Measurements from ENCODE around the gene MSL1.

DNA sequence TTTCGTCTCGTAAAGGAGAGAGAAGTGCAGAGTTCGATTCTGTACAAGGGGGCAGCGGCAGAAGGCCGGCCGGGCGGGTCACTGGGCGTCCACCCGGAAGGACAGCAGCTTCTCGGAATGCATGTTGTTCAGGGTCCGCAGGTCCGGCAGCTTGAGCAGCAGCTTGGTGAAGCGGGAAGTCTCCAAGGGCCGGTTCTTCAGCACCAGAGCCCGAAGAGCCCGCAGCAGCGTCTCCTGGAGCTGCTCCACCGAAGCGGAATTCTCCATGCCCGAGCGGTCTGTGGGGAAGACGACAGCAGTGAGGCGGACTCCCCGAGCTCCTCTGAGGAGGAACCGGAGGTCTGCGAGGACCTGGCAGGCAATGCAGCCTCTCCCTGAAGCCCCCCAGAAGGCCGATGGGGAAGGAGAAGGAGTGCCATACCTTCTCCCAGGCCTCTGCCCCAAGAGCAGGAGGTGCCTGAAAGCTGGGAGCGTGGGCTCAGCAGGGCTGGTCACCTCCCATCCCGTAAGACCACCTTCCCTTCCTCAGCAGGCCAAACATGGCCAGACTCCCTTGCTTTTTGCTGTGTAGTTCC lies 28.7 kb upstream of the MSL1 start:
- TF ChIP-seq, protein P1, sequence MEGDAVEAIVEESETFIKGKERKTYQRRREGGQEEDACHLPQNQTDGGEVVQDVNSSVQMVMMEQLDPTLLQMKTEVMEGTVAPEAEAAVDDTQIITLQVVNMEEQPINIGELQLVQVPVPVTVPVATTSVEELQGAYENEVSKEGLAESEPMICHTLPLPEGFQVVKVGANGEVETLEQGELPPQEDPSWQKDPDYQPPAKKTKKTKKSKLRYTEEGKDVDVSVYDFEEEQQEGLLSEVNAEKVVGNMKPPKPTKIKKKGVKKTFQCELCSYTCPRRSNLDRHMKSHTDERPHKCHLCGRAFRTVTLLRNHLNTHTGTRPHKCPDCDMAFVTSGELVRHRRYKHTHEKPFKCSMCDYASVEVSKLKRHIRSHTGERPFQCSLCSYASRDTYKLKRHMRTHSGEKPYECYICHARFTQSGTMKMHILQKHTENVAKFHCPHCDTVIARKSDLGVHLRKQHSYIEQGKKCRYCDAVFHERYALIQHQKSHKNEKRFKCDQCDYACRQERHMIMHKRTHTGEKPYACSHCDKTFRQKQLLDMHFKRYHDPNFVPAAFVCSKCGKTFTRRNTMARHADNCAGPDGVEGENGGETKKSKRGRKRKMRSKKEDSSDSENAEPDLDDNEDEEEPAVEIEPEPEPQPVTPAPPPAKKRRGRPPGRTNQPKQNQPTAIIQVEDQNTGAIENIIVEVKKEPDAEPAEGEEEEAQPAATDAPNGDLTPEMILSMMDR (IDR thresholded peaks at IDR 0.05): no peak
- TF ChIP-seq, protein P2, sequence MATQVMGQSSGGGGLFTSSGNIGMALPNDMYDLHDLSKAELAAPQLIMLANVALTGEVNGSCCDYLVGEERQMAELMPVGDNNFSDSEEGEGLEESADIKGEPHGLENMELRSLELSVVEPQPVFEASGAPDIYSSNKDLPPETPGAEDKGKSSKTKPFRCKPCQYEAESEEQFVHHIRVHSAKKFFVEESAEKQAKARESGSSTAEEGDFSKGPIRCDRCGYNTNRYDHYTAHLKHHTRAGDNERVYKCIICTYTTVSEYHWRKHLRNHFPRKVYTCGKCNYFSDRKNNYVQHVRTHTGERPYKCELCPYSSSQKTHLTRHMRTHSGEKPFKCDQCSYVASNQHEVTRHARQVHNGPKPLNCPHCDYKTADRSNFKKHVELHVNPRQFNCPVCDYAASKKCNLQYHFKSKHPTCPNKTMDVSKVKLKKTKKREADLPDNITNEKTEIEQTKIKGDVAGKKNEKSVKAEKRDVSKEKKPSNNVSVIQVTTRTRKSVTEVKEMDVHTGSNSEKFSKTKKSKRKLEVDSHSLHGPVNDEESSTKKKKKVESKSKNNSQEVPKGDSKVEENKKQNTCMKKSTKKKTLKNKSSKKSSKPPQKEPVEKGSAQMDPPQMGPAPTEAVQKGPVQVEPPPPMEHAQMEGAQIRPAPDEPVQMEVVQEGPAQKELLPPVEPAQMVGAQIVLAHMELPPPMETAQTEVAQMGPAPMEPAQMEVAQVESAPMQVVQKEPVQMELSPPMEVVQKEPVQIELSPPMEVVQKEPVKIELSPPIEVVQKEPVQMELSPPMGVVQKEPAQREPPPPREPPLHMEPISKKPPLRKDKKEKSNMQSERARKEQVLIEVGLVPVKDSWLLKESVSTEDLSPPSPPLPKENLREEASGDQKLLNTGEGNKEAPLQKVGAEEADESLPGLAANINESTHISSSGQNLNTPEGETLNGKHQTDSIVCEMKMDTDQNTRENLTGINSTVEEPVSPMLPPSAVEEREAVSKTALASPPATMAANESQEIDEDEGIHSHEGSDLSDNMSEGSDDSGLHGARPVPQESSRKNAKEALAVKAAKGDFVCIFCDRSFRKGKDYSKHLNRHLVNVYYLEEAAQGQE (IDR thresholded peaks at IDR 0.05; ENCODE audit: insufficient read depth in 1 of 2, low read depth in 2 of 2, low read length in 1 of 2): no peak

All from Panc1 (cell line).